Measurements from ENCODE around the gene TFR2. TPM values are rescaled to one million over a fixed set of nuclear protein-coding genes. Genes with fewer than 3 reads are reported as not detected.
A peak's percentile ranks its signal among the peaks of the same experiment; 100 is the strongest.

Gene TFR2
- polyA plus RNA-seq, 4 donors = 0.70 to 2.4 (median 1.1) TPM

DNA sequence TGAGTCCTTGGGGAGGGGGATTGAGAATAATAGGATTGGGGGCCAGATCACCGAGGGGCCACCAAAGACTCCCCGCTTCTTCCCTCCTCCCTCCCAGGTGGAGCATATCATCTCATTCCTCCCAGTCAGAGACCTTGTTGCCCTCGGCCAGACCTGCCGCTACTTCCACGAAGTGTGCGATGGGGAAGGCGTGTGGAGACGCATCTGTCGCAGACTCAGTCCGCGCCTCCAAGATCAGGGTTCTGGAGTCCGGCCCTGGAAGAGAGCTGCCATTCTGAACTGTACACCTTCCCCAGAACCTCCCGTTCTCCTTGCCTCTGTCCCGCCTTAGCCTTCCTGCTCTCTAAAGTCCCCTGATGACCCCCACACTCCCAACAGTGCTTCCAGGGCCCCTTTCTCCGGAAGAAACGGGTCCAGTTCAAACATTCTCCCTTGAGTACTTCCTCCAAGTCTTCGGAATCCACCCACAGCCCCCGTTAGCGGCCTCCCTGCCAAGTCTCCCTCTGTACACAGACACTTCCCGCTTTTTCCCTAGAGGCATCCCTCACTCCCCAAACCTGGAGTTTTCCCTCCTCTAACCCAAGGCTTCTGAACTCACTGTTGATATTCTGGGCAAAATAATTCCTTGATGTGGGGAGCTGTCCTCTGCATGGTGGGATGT is 51.1 kb downstream of the TFR2 start:
- DNase-seq (ENCODE audit: low read depth in 4 of 4, low spot score in 2 of 4) = no peak

DNA sequence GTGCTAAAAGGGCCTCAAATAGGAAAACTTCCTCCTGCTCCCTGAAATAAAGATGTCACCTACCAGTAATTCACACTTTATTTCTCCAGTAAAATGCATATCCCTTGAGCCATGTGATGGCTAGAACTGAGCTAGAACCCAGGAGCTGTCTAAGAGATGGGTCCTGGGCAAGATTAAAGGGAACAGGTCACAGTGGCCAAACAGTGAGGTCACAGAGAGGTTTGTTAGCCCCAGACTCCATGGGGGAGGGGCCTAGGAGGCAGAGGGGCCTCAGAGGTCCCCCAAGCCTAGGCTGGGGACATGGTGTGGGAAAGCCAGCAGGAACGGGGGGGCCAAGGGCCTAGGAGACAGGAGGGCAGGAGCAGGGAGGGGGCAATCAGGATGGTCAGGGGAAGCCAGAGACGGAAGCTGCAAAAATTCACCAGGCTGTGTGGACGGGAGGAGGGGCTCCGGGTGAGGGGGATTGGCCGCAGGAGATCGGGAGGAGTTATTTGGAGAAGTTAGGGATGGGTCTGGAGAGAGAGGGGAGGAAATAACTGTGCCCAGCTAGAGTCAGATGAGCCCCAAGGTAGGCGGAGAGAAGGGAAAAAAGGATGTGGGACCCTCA is 51.9 kb downstream of the TFR2 start:
- DNase-seq (ENCODE audit: low read depth in 4 of 4, low spot score in 2 of 4) = no peak

DNA sequence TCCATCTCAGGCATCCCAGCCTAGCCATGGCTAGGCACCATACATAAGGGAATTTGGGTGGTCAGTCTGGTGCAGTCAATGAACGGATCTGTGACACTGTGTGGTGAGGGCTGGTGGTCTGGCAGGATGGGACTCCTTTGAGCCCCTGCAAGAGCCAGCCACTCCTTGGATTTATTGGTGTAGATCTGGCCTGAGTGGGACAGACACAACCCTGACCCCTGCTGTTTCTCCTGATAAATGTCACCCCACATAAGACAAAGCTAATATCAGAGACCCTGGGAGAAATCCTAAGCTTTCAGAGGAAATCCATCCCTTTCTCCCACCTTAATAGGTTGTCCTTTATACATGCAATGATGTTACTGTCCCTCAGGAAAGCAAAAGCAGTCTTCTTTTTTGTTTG is 52.9 kb downstream of the TFR2 start:
- no peak for DNase-seq (ENCODE audit: low read depth in 4 of 4, low spot score in 2 of 4)

DNA sequence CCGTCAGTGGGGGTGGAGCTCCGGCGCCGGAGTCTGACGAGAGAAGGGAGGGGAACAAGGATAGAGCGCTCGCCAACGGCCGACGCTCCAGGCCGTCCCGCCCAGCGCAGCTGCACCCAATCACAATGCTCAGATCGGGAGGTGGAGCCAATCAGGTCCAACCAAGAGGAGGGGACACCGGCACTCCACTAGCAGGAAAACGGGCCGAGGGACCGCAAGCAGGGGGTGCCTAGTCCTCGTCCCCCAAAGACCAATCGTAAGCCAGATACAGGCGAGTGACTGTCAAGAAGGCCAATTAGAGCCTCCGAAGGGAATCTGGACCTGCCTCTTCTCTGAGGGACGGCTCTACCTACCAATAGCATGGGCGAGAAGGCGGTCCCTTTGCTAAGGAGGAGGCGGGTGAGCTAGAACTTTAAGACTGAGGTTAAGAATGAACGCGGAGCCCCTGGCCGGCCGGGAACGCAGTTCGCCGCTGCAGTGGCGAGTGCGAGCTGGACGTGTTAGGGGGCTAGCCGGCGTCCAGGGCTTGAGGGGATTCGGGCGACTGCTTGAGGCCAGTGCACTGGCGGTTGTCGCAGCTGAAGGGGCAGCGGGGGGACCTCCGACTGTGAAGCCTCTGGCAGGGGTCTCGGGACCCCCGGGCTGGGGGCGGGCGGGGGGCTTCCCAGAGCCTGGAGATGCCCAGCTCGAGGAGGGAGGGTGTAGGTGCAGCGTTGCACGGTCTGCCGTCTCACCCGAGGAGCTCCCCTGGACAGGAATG is 54.9 kb downstream of the TFR2 start, which contains the start of gene FBXO24:
TSS of gene FBXO24 (plus strand) at position 63 of the 760 bp plus-strand sequence. CDS start at position 361, 298 bp downstream.
- peak; percentile 100 for DNase-seq (ENCODE audit: low read depth in 4 of 4, low spot score in 2 of 4)

DNA sequence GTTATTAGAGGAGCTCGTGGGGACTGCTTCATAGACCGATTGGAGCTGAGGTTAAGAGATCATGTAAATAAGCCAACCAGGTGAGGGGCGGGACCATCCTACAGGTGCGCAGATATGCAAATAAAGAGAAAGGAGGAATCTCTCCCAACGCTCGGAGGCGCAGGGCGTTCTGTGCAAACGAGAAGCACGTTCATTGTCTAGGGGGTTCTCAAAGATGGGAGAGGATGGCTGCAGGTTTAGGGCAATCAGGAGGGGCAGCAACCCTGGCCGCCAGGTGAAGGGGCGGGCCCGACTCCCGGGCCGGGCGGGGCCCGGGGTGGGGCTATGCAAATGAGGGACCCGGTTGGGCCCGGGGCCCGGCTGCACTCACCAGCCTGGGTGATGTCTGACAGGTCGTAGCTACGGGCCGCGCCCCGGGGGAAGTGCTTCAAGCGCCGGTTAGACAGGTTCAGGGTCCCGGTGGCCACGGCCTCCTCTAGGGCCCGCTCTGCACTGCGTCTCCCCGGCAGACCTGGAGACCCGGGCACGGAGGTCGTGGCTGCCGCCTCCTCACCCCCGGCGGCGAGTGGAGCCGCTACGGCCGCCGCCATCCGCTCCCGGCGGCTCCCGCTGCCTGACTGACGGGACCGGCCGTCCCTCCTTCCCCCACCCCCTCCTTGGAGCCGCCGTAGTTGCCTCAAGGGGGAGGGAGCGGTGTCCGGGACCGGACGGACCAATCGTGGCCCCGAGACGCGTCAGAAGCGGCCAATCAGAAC is 55.7 kb downstream of the TFR2 start, which contains the start of gene LRCH4:
TSS of gene LRCH4 (minus strand) at position 619 of the 755 bp plus-strand sequence. CDS start at position 590, 29 bp downstream.
- no peak for DNase-seq (ENCODE audit: low read depth in 4 of 4, low spot score in 2 of 4)

DNA sequence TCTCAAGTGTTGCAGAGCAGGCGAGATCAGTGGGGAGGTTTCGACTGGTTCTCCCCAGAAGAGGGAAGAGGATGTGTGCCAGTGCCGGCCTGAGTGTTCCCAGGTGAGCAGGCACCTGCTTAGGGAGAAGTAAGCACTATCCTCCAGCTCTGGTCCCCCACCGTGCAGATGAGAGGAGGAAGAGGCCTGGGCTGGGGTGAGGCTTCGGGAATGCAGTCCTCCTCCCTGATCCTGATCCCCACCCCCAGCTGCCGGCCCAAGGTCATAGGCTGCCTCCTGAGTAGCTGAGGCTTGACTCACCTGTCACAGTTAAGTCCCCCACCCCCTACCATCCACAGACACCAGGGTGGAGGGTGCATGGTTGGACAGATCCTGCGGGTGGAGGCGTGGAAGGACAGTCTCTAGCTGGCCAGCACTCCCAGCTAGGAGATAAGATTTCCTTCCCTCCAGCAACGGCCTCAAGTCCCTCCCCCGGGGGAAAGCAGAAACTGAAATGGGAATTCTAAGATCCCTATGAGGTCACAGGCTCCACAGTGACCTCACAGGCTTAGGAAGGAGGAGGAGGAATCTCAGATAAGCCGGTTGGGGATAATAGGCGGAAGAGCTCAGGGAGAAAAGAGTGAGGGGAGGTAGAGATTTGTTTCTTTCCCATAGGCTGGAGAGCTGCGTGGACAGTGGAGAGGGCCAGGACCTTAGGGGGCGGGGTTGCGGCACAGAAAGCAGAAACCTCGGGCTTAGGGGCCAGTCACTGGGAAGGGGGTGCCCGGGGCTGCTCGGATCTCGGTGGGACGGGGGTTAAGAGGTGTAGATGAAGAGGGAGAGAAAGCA is 56.5 kb downstream of the TFR2 start:
- DNase-seq (ENCODE audit: low read depth in 4 of 4, low spot score in 2 of 4) = no peak

DNA sequence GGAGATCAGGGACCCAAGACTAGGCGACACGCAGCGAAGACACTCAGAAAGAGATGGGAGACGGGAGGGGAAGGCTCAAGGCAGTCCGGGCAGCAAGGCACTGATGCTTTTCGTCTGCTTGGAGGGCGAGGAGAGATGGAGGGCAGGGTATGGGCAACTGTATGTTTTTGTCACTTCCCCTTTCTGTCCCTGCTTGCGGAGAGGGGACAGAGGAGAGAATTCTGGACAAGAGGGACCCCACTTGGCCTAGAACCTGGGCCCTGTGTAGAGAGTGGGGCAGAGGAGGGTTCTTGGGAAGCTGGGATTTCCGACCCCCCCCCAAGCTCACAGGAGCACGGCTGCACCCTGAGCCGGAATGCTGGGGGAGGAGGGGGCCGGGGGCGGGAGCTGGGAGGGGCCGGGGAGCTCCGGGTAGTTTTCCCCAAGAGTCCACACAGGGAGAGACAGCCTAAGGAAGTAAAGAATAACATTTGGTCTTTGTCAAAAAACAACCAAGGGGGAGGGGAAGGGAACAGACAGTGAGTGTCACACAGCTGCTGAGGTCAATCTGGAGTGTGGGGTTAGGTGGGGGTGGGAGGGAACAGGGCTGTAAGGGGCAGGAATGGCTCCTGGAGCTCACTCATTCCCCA is 57.2 kb downstream of the TFR2 start:
- no peak for DNase-seq (ENCODE audit: low read depth in 4 of 4, low spot score in 2 of 4)

DNA sequence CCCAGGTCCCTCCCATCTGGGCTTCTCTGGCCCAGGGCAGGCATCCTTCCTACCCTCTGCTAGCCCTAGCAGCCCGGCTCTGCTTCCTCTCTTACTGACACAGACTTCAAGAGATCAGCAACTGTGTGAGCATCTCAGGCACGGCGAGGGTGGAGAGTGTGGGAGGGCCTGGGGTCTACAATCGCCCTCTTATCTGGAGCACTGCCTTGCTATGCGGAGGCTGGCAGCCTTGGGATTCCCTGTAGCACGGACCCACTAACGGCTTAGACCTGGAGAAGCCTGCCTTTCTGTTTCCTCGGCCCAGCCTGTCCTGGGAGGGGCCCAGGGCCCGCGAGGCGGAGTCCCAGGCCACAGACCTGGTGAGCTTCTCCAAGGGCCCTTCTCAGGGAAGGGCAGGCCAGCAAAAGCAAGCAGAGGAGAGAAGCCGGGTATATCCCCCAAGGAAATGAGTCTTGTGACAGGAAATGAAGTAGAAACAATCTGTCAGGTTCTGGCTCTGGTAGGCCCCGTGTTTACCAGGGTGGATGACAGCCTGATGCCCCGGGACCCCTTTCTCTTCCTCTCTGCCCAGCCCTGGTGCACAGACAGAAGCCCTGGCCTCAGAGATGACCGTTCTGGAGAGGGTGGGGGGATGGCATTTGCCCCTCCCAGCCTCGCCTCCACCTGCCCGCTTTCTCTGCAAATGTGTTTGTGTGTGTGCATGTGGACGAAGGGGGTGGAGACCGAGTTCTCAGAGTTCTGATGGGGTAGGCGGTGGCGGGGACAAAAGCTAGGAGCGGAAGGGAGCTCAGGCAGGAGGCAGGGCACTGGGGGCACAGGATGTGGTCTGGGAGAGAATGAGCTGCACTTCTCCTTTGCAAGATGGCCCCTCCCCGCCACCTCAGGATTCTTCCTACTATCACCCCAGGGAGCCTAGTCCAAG is 58.0 kb downstream of the TFR2 start:
- DNase-seq (ENCODE audit: low read depth in 4 of 4, low spot score in 2 of 4) = no peak

DNA sequence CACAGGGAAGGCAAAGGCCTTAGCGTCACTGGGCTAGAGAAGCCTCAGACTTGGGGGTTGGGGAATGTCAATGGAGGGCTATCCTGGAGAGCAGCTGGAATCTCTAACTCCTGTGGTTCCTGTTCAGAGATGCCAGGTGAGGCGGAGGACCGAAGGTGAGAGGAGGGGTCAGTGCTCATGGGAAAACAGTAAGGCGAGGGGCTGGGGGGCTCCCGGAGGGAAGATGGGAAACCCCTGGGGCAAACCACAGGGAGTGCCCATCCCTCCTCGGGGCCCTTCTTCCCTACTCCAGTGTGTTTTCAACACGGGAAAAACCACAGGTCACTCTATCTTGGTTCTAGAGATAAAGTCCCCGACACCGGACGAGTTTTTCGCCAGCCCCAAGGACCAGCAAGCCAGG is 58.7 kb downstream of the TFR2 start:
- no peak for DNase-seq (ENCODE audit: low read depth in 4 of 4, low spot score in 2 of 4)

DNA sequence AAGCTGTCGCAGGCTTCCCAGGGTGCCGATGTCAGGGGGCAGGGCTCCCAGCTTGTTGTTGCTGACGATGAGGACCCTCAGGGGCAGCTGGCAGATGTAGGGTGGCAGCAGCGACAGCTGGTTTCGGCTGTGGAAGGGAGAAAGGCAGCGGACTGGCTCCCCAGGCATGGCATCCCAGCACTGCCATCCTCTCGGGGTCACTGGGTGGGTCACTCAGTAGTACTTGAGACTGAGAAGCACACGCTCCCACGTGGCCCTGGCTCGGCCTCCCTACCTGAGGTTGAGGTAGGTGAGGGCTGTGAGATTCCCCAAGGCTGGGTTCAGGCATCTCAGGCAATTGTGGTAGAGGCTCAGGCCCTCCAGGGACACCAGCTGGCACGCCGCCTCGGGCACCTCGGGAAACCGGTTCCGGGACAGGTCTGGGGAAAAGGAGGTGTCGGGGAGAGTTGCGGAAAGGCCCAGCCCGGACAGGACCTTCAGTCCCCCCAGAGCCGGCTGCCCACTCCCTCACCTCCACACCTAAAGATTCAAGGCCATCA is 59.2 kb downstream of the TFR2 start:
- no peak for DNase-seq (ENCODE audit: low read depth in 4 of 4, low spot score in 2 of 4)

DNA sequence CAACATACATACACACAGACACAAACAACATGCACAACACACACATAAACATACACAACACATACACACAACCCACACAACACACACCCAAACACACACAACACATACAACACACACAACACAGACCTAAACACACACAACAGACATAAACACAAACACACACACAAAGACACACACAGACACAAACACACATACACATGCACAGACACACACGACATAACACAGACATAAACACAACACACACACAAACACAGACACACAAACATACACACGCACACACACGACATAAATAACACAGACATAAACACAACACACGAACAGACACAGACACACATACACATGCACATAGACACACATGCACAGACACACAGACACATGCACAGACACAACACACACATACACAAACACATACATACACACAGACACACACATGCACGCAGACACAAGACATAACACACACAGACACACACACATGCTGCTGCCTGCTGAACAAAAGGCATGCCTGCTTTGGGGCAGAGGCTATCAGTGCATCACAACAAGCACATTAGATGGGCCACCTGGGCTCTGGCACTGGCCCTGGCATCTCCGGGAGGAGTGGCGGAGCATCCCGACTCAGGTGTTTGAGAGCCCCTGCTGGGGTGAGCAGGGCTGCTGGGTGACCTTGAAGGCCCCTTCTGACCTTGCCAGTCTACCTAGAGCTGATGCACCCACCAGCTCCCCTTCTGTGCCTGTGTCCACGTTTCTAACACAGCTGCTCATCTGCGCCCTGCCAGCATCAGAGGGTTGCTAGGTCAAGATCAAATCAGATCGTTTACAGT is 60.7 kb downstream of the TFR2 start:
- no peak for DNase-seq (ENCODE audit: low read depth in 4 of 4, low spot score in 2 of 4)

DNA sequence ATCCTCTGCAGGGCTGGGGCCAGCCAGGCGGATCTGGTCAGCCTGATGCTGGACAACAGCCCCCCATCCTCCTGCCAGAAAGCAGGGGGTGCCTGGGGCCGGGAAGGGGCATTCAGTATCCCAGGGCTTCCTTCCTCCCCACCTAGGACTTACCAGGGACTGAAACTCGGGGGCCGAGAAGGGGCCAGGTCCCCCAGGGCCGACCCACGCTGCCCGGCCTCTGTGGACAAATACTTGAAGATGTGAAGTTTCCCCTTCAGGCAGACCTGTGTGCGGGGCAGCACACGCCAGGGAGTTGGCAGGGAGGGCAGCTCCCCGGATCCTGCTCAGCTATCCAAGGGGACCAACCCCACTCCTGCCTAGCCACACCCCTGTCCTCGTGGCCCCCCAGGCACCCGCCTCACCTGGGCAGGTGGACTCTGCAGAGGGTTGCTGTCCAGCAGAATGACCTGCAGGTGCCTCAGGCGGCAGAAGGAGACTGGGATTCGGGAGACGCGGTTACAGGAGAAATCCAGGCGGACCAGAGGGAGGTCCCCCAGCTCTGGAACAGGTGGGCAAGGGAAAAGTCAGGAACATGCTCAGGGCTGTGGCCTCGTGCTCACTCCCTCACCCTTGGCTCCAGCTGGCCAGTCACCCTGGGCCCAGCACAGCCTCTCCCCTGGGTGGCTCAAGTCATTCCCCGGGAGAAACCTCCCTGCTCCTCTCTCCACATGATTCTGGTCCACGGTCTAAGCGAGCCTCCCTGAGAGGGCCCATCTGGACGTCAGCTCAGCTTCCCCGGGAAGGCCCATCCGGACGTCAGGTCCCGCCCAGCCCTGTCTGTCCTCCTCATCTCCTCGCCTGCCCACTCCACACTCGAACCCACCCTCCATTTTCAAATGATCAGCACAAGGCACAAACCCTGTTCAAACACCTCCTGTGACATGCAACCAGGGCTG is 62.8 kb downstream of the TFR2 start:
- no peak for DNase-seq (ENCODE audit: low read depth in 4 of 4, low spot score in 2 of 4)

DNA sequence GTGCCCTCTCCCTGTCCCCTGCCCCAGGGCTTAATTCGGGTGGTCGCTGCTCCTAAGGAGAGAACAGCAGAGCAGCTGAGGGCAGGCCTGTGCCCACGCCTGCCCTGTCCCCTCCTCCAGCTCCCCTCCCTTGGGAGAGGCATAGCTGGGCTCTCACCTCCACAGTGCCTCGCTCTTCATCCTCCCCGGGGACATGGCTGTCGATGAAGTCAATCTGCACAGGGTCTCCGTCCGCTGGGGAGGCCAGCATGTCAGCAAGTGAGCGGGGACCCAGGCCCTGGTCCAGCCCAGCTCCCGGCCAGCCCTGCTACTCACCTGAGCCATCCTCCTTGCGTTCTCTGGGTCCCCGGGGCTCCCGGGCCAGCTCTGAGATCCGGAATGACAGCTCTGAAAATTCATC is 63.8 kb downstream of the TFR2 start:
- no peak for DNase-seq (ENCODE audit: low read depth in 4 of 4, low spot score in 2 of 4)

DNA sequence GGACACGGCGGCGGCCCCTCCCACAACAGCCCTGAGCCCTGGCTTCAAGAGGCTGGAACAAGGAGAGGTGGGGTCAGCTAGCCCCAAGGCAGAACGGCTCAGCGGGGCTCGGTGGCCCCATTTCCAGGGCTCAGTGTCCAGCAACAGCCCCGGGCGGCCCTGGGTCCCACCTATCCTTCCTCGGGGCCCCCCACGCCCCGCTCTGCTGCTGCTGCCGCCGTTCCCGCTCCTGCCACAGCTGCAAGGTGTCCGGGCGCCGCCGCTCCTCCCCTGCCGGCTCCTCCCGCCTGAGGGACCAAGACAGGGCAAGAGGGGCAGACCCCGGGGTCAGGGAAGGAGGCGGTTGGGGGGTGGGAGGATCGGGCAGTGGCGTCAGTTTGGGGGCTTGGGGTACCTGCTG is 64.2 kb downstream of the TFR2 start:
- no peak for DNase-seq (ENCODE audit: low read depth in 4 of 4, low spot score in 2 of 4)

DNA sequence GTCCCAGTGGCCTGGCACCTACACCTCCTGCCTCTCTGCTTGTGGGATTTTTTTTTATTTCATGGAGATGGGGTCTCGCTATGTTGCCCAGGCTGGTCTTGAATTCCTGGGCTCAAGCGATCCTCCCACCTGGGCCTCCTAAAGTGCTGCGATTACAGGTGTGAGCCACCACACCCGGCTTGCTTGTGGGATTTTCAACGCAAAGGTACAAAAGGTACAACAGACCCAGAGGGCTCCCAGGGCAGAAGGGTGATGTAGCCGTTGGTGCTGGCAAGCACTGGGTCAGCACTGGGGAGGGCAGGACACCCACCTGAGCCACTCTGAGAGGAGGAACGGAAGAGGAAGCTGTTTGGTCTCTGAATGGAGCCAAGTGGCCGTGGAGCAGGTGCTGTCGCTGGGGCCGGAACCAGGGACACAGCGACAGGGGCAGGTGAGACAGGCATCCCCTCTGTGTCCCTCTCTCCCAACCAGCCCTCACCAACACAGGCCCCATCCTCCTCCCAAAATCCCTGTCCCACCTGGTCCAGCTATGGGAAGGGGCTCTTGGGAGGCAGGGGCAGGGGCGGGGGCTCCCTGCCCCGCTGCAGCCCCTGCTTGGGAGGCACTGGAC is 64.9 kb downstream of the TFR2 start:
- no peak for DNase-seq (ENCODE audit: low read depth in 4 of 4, low spot score in 2 of 4)

All from left renal cortex interstitium (tissue), 4 donors.